Activated CD4-positive, alpha-beta T cell treated with anti-CD3 and anti-CD28 coated beads, Interleukin-2, Interleukin-6, amounts not matched to agents 100 ng/mL and 50 ng/mL, durations not matched to agents 16 hours and 8 hours (primary cell): Measurements from ENCODE around the gene TK2.
A peak's percentile ranks its signal among the peaks of the same experiment; 100 is the strongest.

Source experiments
- DNase-seq: peaks from one replicate; pipeline ENCODE4 v3.0.0-alpha.2; 2020

The TK2 gene

GRCh38 chr16:66544016-66544757 lies 5.7 kb downstream of the TK2 start:
- no peak for DNase-seq

- DNase-seq, result no peak
Observed at GRCh38 chr16:66543541-66543940, 6.4 kb downstream of the TK2 start.

DNA sequence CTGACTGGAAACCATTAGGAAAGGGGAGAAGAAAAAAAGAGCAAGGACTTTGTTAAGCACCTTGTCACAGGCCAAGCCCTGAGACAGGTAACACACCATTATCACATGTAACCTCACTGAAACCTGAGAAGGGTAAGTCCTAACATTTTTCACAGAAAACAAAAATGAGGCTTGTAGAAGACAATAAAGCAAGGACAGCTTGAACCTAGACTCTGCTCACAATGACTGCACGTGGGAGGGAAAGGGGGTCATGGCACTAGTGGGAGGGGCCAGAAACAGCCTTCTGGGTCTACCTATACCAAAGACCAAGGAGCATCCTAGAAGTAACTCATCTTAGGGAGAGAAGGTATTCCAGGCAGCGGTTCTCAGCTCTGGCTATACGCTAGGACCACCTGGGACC lies 7.5 kb downstream of the TK2 start:
- no peak for DNase-seq

GRCh38 chr16:66541388-66542355 lies 8.2 kb downstream of the TK2 start:
- no peak for DNase-seq

GRCh38 chr16:66539623-66540469 lies 10.1 kb downstream of the TK2 start:
- no peak for DNase-seq

GRCh38 chr16:66538910-66539309 lies 11.0 kb downstream of the TK2 start:
- DNase-seq, result no peak

GRCh38 chr16:66537236-66537635 lies 12.7 kb downstream of the TK2 start:
- no peak for DNase-seq

DNA sequence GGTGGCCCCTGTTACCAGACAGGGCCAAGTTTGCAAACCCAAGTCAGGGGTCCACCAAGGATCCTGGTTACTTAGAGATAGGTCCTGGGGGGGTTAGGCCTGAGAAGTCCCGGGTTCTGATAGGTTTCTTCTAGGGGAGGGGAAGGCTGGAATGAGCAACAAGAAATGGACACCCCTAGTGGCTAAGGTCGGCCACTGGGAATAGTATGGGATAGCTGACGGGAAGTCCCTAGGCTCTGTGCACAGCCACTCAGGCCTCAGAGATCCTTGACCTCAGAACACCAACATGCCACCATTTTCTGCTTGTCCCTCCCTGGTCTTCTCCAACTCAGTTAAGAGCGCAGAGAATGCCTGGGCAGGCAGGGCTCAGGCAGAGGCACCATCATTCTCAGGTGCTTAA lies 13.4 kb downstream of the TK2 start:
- no peak for DNase-seq

DNA sequence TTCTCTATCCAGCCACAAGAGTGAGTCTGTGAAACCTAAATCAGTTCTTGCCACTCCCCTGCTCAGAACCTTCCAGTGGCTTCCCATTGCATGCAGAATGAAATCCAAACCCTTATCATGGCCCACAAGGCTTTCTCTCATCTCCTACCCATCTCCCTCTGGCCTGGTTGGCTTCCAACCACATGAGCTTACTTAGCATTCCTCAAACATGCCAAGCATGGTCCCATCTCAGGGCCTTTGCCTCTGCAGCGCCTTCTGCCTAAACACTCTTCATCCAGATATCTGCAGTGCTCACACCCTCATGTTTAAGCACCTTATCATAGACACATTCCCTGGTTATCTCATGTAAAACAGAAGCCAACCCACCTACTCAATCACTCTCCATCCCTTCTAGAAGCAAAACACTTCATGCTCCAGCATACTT lies 15.5 kb downstream of the TK2 start:
- DNase-seq, result no peak

DNA sequence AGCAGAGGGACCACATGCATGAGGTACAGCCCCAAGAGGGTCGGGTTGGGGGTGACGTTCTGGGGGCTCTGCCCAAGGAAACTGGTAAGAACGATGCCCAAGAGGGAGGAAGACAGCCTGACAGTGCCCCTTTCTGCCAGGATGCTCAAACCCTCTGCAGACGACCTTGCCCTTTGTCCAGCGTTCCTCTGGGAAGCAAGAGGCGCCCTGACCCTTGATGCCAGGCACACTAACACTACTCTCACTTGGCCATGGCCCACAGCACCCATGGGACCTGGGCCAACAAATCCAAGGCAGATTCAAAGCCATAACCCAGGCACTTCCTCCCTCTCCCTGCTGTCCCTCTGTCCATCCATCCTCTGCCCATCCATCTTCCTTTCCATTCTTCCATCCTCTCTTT lies 20.4 kb downstream of the TK2 start:
- DNase-seq, result no peak

DNA sequence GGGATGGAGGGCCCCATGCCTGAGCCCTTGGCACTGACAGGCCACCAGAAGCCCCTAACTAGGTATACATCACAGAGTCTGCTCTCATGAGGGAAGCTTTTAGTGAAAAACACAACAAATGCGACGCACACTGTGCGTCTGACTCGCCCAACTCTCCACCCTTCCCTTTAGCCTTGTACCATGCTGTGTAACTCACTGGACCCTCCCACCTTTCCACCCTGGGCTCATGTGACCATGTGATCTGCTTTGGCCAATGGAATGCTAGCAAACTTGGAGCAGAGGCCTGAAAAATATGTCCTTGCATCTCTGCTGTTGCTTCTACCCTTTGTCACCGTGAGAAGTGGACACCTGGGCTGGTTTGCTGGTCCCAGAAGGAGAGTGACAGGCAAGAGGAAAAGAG lies 21.6 kb downstream of the TK2 start:
- DNase-seq, result no peak

DNA sequence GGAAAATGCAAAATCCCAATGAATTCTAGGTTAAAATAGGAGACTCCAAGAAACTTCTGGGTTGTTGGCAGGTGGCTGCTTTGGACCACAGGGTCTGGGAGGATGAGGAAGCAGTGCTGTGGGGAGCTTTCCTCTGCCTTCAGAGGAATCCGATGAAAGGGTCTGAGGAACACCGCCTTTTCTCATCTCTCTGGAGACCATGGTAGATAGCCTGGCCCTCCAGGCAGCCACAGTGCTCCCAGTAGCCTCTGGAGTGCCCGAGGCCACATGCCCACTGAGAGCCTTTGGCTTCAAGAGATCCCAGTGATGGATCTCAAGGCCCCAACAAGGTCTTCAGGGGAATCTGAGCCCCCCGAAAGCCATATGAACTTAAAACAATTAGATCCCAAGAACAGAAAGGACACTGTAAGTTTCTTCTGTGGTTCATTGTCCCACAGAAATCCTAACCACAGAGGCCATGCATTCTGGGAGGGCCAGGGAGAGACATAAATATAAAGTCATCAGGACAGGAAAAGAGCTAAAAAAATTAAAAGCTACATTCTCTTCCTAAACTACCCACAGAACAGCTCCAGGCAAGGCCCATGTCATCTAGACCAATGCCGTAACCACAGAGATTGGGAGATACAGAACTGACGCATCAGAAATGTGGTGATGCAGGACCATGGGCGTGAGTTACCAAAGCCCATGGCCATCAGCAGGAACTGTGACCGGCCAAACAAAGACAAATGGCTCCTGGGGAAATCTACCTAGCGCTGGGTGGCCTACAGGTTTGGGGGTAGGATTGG lies 24.3 kb downstream of the TK2 start:
- DNase-seq, result peak; percentile 47

GRCh38 chr16:66524601-66525164 lies 25.2 kb downstream of the TK2 start:
- DNase-seq, result peak; percentile 68

DNA sequence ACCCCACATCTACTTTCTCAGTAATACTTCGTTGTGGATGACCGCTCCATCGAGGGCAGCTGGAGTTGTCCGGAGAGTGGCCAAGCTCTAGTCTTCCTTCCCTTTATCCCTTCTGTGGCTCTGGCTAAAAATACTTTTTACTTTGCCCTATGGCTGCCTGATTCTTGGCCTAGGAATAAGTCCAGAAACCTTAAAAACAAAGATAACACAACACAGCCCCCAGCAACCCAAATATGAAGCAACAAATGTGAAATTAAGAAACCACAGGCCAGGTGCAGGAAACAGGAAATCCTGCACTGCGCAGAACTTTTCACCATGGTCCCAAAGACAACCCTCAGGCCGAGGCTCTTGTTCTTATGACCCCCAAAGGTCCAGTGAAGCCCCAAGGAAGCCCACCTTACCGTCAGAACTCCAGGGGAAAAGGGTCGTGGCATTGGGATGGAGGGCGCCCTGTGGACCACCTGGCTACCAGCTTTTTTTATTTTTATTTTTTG lies 26.0 kb downstream of the TK2 start:
- peak; percentile 79 for DNase-seq

- DNase-seq, result no peak
Observed at GRCh38 chr16:66522816-66523590, 26.9 kb downstream of the TK2 start.

DNA sequence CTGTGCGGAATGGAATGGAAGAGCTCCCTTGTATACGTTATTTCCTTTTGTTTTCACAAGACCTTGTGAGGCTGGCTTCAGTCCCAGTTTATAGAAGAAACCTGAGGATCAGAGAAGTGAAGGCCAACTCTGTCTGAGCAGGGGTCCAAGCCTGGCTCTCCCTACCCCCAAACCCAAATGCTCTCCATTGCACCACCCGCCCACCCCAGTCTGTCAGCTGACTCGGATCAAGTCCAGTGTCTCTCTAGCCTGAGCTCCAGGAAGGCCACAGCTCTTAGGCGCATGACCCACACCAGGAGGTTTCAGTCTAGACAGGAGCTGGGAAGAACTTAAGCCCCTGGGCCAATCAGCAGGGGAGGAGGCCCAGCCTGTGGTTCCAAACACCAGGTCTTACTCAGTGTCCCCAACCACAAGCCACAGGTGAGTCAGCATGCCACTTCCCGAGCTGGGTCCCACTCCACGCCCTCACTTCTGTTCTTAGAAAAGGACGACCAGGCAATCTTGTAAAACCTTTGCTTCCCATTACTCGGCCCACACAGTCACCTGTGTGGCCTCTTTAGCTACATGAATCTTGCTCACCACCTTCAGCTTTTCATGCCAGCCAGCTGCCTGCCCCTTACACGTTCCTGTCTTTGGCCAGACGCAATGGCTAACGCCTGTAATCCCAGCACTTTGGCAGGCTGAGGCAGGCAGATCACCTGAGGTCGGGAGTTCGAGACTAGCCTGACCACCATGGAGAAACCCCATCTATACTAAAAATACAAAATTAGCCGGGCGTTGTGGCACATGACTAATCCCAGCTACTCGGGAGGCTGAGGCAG lies 27.8 kb downstream of the TK2 start:
- peak; percentile 98 for DNase-seq

GRCh38 chr16:66521252-66521713 lies 28.6 kb downstream of the TK2 start:
- DNase-seq, result no peak

- peak; percentile 37 for DNase-seq
Observed at GRCh38 chr16:66520406-66521170, 29.3 kb downstream of the TK2 start.
